Sigmoid colon (tissue), 4 donors: ENCODE results near the gene ALAS1.

Source experiments
- POLR2AphosphoS5 ChIP-seq, 4 donors: sonication (generic); formaldehyde crosslinking; IDR thresholded peaks; one replicate each; pipeline ENCODE4 v1.6.1; 2017; ENCODE audit warnings: antibody characterized with exemption in 4 of 4
- TF ChIP-seq, protein P1 (sequence below), 4 experiments: fragments of 450-650 bp in 3 of 4; fragments of 200-600 bp in 1 of 4; IDR thresholded peaks; one replicate each; pipeline ENCODE4 v1.5.1; 2016 to 2019; ENCODE audit warnings: antibody characterized with exemption in 4 of 4, mild to moderate bottlenecking in 3 of 4, moderate library complexity in 2 of 4

- TF ChIP-seq, protein P1, sequence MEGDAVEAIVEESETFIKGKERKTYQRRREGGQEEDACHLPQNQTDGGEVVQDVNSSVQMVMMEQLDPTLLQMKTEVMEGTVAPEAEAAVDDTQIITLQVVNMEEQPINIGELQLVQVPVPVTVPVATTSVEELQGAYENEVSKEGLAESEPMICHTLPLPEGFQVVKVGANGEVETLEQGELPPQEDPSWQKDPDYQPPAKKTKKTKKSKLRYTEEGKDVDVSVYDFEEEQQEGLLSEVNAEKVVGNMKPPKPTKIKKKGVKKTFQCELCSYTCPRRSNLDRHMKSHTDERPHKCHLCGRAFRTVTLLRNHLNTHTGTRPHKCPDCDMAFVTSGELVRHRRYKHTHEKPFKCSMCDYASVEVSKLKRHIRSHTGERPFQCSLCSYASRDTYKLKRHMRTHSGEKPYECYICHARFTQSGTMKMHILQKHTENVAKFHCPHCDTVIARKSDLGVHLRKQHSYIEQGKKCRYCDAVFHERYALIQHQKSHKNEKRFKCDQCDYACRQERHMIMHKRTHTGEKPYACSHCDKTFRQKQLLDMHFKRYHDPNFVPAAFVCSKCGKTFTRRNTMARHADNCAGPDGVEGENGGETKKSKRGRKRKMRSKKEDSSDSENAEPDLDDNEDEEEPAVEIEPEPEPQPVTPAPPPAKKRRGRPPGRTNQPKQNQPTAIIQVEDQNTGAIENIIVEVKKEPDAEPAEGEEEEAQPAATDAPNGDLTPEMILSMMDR (IDR thresholded peaks at IDR 0.05): no peak
- TF ChIP-seq POLR2AphosphoS5 (IDR thresholded peaks at IDR 0.05): no peak
These were observed 27.7 kb downstream of the ALAS1 start, which contains the start of gene TLR9 for GRCh38 chr3:52225452-52226228.
